SK-N-SH (cell line): ENCODE results near the gene JAKMIP1.
A peak's percentile ranks its signal among the peaks of the same experiment; 100 is the strongest.

Source experiments
- FOSL2 ChIP-seq: IDR thresholded peaks from 2 replicates; pipeline ENCODE4 v1.4.0; 2012; ENCODE audit warnings: low read depth, mild to moderate bottlenecking, moderate library complexity, borderline replicate concordance
- TF ChIP-seq, protein P1 (sequence below): fragments of 200-600 bp; sonication (generic); IDR thresholded peaks from 2 replicates; pipeline ENCODE4 v1.6.1; 2017; ENCODE audit warnings: antibody characterized with exemption, mild to moderate bottlenecking, moderate library complexity

- no peak for TF ChIP-seq FOSL2
- TF ChIP-seq, protein P1, sequence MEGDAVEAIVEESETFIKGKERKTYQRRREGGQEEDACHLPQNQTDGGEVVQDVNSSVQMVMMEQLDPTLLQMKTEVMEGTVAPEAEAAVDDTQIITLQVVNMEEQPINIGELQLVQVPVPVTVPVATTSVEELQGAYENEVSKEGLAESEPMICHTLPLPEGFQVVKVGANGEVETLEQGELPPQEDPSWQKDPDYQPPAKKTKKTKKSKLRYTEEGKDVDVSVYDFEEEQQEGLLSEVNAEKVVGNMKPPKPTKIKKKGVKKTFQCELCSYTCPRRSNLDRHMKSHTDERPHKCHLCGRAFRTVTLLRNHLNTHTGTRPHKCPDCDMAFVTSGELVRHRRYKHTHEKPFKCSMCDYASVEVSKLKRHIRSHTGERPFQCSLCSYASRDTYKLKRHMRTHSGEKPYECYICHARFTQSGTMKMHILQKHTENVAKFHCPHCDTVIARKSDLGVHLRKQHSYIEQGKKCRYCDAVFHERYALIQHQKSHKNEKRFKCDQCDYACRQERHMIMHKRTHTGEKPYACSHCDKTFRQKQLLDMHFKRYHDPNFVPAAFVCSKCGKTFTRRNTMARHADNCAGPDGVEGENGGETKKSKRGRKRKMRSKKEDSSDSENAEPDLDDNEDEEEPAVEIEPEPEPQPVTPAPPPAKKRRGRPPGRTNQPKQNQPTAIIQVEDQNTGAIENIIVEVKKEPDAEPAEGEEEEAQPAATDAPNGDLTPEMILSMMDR: peak; percentile 62
Measured at GRCh38 chr4:5998333-5998936, 201.9 kb downstream of the JAKMIP1 start.
